Neural cell (in vitro differentiated cells): ENCODE data around the gene TMEM207. TPM values are rescaled to one million over a fixed set of nuclear protein-coding genes. Genes with fewer than 3 reads are reported as not detected.
"Not testable (repeated sequence)": the region's sequence is repeated elsewhere in the genome, so short reads cannot be mapped to it uniquely, and the experiment has no call there.

Source experiments
- H2AFZ ChIP-seq: fragments of 200-600, 300-800 bp; sonication (generic), shearing (Covaris generic); 2 replicates; pipeline ENCODE4 v1.6.0; 2014; ENCODE audit warnings: low read depth, mild to moderate bottlenecking, antibody characterized with exemption, low read length, moderate library complexity
- H3F3A ChIP-seq: fragments of 200-600 bp; shearing (Covaris generic); 2 replicates; pipeline ENCODE4 v1.6.1; 2016; ENCODE audit warnings: mild to moderate bottlenecking, moderate library complexity, mixed read lengths, antibody characterized with exemption, low read length; ENCODE audit not compliant: insufficient read depth, poor library complexity, severe bottlenecking
- H3K27ac ChIP-seq: fragments of 200-600, 300-800 bp; sonication (generic), shearing (Covaris generic); 2 replicates; pipeline ENCODE4 v1.5.1; 2014; ENCODE audit warnings: mild to moderate bottlenecking, low read length, moderate library complexity
- H3K27me3 ChIP-seq: fragments of 300-800, 200-600 bp; sonication (generic), shearing (Covaris generic); 2 replicates; pipeline ENCODE4 v1.6.0; 2014; ENCODE audit warnings: mild to moderate bottlenecking, low read depth, low read length, moderate library complexity; ENCODE audit not compliant: insufficient read depth
- H3K36me3 ChIP-seq: fragments of 300-800, 200-600 bp; sonication (generic), shearing (Covaris generic); 2 replicates; pipeline ENCODE4 v1.5.1; 2014; ENCODE audit warnings: mild to moderate bottlenecking, antibody characterized with exemption, low read length, moderate library complexity; ENCODE audit not compliant: insufficient read depth
- H3K4me2 ChIP-seq: fragments of 300-800, 200-600 bp; sonication (generic), shearing (Covaris generic); 2 replicates; pipeline ENCODE4 v1.6.0; 2014; ENCODE audit warnings: mild to moderate bottlenecking, low read length
- H3K4me3 ChIP-seq: fragments of 300-800, 200-600 bp; sonication (generic), shearing (Covaris generic); 2 replicates; pipeline ENCODE4 v1.5.1; 2014; ENCODE audit warnings: mild to moderate bottlenecking, low read length, moderate library complexity
- H3K79me2 ChIP-seq: fragments of 200-600 bp; shearing (Covaris generic); replicated peaks from 2 replicates; pipeline ENCODE4 v1.6.0; 2014; ENCODE audit warnings: mild to moderate bottlenecking, low read length, moderate library complexity; ENCODE audit not compliant: insufficient read depth
- H3K9ac ChIP-seq: fragments of 300-800, 200-600 bp; sonication (generic), shearing (Covaris generic); 2 replicates; pipeline ENCODE4 v1.6.1; 2016; ENCODE audit warnings: mild to moderate bottlenecking, low read length, mixed read lengths
- H3K9me2 ChIP-seq: fragments of 200-600 bp; shearing (Covaris generic); 2 replicates; pipeline ENCODE4 v1.6.1; 2016; ENCODE audit warnings: mild to moderate bottlenecking, low read length, mixed read lengths; ENCODE audit not compliant: insufficient read depth
- H3K9me3 ChIP-seq: fragments of 200-600, 300-800 bp; sonication (generic), shearing (Covaris generic); 2 replicates; pipeline ENCODE4 v1.6.1; 2016; ENCODE audit warnings: mild to moderate bottlenecking, mixed run types, low read length, moderate library complexity, mixed read lengths
- H4K20me1 ChIP-seq: fragments of 200-600 bp; shearing (Covaris generic); 2 replicates; pipeline ENCODE4 v1.6.1; 2016; ENCODE audit warnings: mild to moderate bottlenecking, mixed run types; ENCODE audit not compliant: insufficient read depth
- CTCF ChIP-seq: fragments of 450-650 bp; IDR thresholded peaks from 2 replicates; pipeline ENCODE4 v1.5.1; 2014; ENCODE audit warnings: antibody characterized with exemption, mild to moderate bottlenecking, moderate library complexity; ENCODE audit not compliant: poor library complexity, severe bottlenecking
- EP300 ChIP-seq: fragments of 450-650 bp; conservative IDR thresholded peaks from 2 replicates; pipeline ENCODE4 v1.6.1; 2014; ENCODE audit warnings: antibody characterized with exemption, mild to moderate bottlenecking, moderate library complexity; ENCODE audit not compliant: poor library complexity, severe bottlenecking
- EZH2 ChIP-seq: fragments of 200-600, 300-800 bp; shearing (Covaris generic), sonication (generic); IDR thresholded peaks from 2 replicates; pipeline ENCODE4 v1.6.1; 2014; ENCODE audit warnings: antibody characterized with exemption, low read length, borderline replicate concordance, mild to moderate bottlenecking; ENCODE audit not compliant: insufficient read depth, poor library complexity, severe bottlenecking
- MXI1 ChIP-seq: fragments of 450-650 bp; conservative IDR thresholded peaks from 2 replicates; pipeline ENCODE4 v1.6.1; 2014; ENCODE audit warnings: antibody characterized with exemption, mild to moderate bottlenecking; ENCODE audit not compliant: poor library complexity, severe bottlenecking
- POLR2AphosphoS5 ChIP-seq: IDR thresholded peaks from 2 replicates; pipeline ENCODE4 v1.6.1; 2012
- RAD21 ChIP-seq: fragments of 450-650 bp; conservative IDR thresholded peaks from 2 replicates; pipeline ENCODE4 v1.6.1; 2014; ENCODE audit warnings: antibody characterized with exemption, mild to moderate bottlenecking, moderate library complexity
- REST ChIP-seq: IDR thresholded peaks from 2 replicates; pipeline ENCODE4 v1.6.1; 2012; ENCODE audit warnings: borderline replicate concordance
- SMC3 ChIP-seq: fragments of 450-650 bp; conservative IDR thresholded peaks from 2 replicates; pipeline ENCODE4 v1.6.1; 2014; ENCODE audit warnings: antibody characterized with exemption, mild to moderate bottlenecking, moderate library complexity; ENCODE audit not compliant: poor library complexity
- TAF1 ChIP-seq: IDR thresholded peaks from 2 replicates; pipeline ENCODE4 v1.6.1; 2012; ENCODE audit warnings: low read depth
- polyA plus RNA-seq: library from polyadenylated mRNA; depleted of rRNA; stranded (reverse); fragments of >200 nt; gene quantifications from 2 replicates; pipeline ENCODE4 v1.2.3, GENCODE V29; 2014

The TMEM207 gene
- polyA plus RNA-seq, 1 donor from 2014 or later: 0.27 TPM

- Histone ChIP-seq H4K20me1 (no peaks in the 10 kb centered on the region), H3K9me3 (no peaks in the 10 kb centered on the region), H3K27ac (no peak overlapping the region), H3K4me2 (no peak overlapping the region), H3K9me2 (no peaks in the 10 kb centered on the region), H3F3A (no peaks in the 10 kb centered on the region), H2AFZ (no peak overlapping the region), H3K79me2 (no peaks in the 10 kb centered on the region), H3K36me3 (no peaks in the 10 kb centered on the region), H3K4me3 (no peak overlapping the region), H3K9ac (no peak overlapping the region), H3K27me3 (no peaks in the 10 kb centered on the region)
- TF ChIP-seq POLR2AphosphoS5 (no peak), TAF1 (no peak), RAD21 (no peak), REST (no peak), MXI1 (no peak), CTCF (no peak), EZH2 (no peak), EP300 (no peak), SMC3 (no peak)
Measured at GRCh38 chr3:190481779-190482178, 32.1 kb upstream of the TMEM207 start.

GRCh38 chr3:190473261-190473660, 23.6 kb upstream of the TMEM207 start:
- H3K36me3 ChIP-seq, H3K27me3 ChIP-seq, H3K9ac ChIP-seq, H3K9me3 ChIP-seq, H3K4me2 ChIP-seq, H2AFZ ChIP-seq, H4K20me1 ChIP-seq, H3K9me2 ChIP-seq, H3F3A ChIP-seq, H3K27ac ChIP-seq, H3K4me3 ChIP-seq, H3K79me2 ChIP-seq: not testable (repeated sequence)

DNA sequence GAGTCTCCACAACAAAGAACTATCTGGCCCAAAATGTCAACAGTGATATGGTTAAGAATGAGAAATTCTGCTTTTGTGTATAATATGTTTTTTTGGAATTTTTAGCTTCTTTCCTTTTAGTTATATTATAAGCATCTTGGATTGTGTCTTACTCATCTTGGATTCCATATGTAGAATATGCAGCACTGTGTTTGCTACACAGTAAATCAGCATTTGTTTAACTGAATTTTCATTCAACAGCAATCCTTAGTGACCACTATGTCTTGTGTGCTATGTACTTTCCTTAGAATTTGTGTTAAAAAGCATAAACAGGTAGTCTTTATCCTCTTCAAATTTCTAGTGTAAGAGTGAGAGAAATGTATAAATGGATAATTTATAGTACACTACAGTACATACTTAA, 18.2 kb upstream of the TMEM207 start:
- H3K9me3 ChIP-seq: no peaks in the 10 kb centered on the region
- TF ChIP-seq CTCF: no peak
- TF ChIP-seq EP300: no peak
- no peak for TF ChIP-seq MXI1
- TF ChIP-seq RAD21: no peak
- no peak for TF ChIP-seq REST
- no peak for TF ChIP-seq POLR2AphosphoS5
- no peak for TF ChIP-seq SMC3
- no peak for TF ChIP-seq TAF1
- TF ChIP-seq EZH2: no peak
- H3K9me2 ChIP-seq: no peaks in the 10 kb centered on the region
- H3K27me3 ChIP-seq: no peaks in the 10 kb centered on the region
- no peak overlapping the region for H2AFZ ChIP-seq
- H4K20me1 ChIP-seq: no peaks in the 10 kb centered on the region
- H3K4me2 ChIP-seq: no peak overlapping the region
- H3K27ac ChIP-seq: no peak overlapping the region
- no peaks in the 10 kb centered on the region for H3F3A ChIP-seq
- H3K4me3 ChIP-seq: no peak overlapping the region
- H3K79me2 ChIP-seq: no peaks in the 10 kb centered on the region
- no peaks in the 10 kb centered on the region for H3K36me3 ChIP-seq
- no peak overlapping the region for H3K9ac ChIP-seq
